Islet of Langerhans (tissue), 1 donor: ENCODE data around the gene SRC.

Experiments
- FAIRE-seq: peaks from one replicate; lab custom pipeline; 2011; peaks lifted over from hg19 to GRCh38; lab: Jason Lieb, UNC

The SRC gene

DNA sequence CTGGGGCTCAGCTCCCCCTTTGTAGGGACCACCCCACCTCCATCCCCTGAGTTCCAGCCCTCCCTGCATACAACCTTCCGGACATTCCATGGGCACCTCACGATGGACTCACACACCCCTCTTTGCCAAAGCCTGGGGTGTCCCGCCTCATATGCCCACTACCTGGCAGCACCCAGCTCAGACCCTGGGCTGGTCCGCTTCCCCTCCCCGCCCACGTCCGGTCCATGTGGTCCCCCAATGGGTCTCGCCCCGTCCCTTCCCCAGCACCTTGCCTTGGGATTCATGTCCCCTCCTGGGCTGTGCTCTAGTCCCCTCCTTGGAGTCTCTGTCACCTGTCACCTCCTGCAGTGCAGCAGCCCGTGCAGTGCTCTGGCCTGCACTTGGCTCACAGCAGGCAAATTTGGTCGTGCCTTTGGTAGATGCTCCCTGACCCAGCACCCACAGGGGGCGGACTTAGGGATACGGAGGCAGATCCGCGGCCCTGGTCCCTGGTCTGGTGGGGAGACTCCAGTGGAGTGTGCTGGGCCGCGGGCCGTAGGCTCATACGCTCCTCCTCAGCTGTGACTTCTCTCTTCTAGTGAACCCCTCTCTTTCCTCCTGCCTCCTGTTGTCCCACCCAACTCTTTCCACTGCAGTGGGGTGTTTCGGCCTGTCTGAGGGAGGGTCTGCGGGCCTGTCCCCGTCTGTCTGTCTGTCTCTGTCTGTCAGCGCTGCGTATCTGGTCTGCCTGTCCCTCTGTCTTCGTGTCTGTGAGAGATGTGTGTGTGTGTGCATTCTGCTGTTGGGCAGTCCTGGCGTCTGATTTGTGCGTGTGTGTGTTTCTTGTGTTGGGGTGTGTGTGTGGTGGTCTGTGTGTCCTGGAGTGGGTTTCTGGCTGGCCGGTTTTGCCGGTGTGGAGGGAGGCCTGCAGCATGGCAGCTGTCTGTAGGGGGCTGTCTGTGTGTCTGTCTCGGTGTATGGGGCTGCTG, 69.5 kb downstream of the SRC start:
- no peak for FAIRE-seq

DNA sequence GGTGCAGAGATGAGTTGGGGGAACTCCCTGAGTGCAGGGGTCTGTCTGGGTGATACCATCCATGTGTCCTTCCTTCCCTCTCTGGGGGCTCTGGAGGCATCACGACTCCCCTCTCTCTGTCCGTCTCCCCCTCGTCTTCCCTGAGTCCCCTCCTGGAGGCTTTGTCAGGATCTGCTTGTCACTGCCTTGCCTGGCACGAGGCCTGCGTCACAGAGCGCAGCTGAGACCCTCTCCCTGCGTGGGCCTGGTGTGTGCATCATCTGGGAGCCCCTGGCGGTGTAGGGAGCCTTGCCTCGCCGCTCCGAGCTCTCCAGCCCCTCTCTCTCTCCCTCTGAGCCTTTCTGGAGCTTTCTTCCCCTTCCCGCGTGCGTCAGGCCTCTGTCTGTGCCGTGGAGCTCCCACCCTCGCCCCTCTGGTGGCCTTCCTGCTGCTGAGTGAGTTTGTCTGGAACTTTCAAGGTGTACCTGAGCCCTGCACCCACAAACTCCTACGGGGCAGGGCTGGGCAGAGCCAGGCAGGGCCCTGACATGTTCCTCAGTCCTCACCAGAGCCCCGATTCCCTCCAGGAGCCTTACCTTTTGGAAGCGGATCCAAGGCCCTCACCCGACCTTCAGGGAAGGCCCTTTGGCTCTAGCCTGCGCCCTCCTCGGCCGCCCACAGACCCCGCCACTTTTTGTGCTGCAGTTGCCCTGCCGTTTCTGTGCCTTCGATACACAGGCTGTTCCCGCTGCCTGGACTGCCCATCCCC, 70.3 kb downstream of the SRC start:
- no peak for FAIRE-seq

DNA sequence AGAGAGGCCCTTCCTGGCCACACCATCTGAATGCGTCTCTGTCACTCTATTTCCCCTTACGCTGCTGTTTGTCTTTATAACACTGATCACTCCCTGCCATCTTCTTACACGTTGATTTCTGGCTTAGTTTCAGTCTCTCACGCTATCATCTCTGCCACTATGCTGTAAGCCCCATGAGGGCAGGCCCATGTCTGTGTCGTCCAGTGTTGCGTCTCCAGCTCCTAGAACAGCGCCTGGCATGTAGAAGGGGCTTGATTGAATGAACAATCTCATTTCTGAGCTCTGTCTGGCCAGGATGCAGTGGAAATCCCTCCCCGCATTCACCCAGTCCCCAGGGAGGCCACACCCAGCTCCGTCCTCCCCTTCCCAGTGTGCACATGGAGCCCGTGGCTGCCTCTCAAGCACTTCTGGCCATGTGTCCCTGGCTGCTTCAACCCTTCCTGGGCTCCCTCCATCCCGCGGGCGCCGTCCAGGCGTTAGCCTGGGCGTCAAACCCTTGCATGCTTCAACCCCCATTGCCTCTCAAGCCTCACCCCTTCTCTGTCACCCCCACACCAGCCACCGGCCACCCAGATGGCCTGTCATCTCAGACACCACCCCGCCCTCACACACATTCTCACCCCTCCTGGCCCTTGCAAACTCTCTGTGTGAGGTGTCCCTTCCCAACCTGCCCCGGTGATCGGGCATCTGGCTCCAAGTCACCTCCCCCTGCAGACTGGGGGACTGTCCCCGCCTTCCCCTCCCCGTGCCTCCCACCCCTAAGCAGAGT, 71.1 kb downstream of the SRC start:
- no peak for FAIRE-seq

DNA sequence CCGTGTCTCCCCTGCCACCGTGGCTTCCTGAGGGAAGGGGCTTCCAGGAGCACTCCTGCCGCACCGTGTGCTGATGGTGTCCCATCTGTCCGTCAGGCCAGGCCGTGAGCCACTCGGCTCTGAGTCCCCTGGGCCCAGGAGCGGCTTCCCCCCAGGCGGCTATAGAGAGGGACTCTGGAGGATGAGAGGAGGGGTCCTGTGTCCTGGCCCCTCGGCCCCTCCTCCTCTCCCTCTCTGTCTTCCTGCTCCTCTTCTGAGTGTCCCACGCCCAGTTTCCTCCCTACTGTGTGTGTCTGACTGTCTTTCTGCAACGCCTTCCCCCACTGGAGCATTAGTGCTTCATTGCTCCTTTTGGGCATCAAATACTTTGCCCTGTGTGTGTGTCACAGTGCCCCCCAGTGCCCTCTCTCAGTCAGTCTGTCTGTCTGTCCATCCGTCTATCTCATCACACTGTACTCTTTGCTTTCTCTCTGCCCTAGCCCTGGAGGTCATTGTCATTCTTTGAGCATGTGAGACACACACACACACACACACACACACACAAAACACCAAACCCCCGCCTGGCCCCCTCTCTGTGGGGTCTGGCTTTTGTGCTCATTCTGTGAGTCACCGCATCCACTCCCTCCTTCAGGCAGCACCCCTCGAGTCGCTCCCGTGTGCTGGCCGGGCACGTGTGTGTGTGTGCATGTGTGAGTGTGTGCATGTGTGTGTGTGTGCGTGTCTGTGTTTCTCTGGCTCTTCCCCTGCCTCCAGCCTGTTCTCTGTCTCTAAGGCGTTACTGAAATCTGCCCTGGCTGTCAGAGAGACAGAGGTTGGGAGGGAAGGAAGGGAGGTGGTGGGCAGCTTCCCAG, 71.9 kb downstream of the SRC start:
- no peak for FAIRE-seq

DNA sequence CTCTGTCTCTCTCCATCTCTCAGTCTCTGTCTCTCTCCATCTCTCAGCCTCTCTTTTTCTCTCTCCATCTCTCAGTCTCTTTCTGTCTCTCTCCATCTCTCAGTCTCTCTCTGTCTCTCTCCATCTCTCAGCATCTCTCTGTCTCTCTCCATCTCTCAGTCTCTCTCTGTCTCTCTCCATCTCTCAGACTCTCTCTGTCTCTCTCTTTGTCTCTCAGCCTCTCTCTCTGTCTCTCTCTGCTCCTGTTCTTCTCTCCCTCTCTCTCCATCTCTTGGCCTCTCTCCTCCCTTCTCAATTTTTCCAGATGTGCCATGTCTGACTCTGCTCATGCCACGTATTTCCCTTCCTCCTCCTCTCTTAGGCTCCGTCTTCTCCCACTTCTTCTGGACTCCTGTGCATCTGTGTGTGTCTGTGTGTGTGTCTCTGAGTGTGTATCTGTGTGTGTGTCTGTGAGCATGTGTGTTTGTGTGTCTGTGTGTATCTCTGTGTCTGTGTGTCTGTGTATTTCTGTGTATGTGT, 72.7 kb downstream of the SRC start:
- no peak for FAIRE-seq

DNA sequence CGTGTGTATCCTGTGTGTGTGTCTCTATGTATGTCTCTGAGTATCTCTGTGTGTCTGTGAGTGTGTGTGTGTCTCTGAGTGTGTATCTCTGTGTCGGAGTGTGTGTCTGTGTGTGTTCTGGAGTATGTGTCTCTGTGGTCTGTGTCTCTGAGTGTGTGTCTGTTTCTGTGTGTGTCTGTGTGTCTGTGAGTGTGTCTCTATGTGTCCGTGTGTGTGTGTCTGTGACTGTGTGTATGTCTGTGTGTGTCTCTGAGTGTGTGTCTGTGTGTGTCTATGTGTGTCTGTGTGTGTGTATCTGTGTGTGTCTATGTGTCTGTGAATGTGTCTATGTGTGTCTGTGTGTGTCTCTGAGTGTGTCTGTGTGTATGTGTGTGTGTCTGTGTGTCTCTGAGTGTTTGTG, 73.4 kb downstream of the SRC start:
- no peak for FAIRE-seq

DNA sequence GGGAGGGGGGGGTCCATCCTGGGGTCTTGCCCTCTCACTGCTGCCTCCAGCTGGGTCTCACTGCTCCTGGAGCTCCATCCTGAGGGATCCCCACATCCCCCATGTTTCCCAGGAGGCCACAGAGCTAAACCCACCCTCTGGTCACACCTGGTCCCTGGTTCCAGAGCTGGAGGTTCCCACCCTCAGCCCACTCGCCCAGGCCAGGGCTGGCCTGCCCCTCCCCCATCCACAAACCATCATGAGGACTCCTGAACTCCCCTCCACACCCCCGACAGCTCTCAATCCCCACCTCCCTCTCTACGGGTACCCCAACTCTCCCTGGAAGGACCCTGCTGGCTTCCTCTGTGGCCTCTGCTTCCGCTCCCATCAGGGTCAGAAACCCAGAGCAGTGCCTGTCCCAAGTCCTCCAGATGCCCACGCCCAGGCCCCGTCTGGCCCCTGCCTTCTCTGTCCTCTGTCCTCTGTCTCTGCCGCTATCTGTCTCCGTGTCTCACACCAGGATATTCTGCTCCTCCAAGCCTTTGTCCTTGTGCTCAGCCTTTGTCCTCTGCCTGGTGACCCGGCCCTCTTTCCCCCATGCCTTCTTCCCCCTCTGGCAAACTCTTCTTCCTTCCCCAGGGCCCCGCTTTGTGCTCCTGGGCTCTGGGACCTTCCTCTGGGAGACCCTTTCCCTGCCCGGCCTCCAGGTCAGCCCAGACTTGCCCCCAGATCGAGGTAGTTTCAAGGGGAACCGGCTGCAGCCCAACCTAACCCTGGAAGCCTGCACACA, 74.0 kb downstream of the SRC start:
- no peak for FAIRE-seq

DNA sequence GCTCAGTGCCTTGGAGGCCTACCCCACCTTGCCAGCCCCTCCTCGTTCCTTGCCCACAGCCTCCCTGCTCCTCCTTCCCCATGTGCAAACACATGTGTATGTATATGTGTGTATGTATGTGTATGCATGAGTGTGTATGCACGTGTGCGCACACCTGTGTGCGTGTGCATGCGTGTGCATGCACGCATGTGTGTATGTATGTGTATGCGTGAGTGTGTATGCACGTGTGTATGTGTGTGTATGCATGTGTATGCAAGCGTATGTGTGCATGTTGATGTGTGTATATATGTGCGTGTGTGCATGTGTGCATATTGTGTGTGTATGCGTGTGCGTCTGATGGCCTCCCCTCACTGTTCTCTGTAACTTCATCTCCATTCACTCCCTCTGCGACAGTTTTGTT, 74.7 kb downstream of the SRC start:
- FAIRE-seq = no peak

DNA sequence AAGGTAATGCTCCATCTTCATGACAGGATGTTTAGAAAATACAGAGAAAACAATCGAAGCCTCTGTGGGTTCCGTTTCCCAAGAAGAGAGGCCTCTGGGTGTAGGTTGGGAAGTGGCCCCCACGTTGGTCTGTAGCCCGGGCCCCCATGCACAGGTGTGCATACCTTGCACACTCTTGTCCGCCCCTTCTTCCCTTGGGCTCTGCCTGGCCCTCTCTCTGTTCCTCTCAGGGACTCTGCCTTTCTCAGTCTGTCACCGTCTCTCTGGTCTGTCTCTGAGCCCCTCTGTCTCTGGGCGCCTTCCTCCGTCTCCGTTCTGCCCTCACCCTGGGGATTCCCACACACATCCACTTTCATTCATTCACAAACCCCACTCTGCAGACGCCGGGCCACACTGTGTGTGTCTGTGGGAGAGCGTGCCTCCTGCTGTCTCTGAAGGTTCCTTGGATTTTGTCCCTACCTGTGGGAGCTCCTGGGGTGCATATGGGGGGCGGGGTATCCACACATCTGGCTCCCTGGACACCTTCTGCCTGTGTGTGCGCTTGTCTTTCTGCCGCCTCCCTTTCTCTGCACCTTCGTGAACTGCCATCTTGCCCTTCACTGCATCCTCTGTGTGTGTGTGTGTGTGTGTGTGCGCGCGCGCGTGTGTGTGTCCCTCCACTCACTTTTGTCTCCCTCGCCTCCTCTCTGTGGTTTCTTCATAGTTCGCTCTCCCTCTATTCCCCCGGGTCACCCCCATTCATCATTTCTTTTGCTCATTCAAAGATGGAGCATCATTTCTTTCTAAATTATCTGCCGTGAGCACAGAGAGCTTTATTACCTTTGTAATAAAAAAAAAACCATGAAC, 75.3 kb downstream of the SRC start:
- no peak for FAIRE-seq

DNA sequence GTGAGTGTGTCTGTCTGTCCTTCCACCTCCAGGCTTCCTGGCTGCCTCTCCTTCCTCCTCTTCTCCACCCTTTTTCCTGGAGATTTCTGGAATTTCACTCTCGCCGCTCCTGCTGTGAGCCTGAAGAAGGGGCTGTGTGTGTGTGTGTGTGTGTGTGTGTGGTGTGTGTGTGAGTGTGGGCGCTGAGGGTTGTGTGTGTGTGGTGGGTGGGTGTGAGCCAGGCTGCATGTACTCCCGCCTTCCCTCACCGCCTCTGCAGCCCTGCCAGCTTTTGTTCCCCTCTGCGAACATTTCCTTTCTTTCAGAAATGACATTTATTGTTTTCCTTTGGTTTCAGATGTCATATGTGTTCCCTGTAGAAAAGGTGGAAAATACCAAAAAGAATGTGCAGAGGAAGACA, 76.0 kb downstream of the SRC start:
- no peak for FAIRE-seq

DNA sequence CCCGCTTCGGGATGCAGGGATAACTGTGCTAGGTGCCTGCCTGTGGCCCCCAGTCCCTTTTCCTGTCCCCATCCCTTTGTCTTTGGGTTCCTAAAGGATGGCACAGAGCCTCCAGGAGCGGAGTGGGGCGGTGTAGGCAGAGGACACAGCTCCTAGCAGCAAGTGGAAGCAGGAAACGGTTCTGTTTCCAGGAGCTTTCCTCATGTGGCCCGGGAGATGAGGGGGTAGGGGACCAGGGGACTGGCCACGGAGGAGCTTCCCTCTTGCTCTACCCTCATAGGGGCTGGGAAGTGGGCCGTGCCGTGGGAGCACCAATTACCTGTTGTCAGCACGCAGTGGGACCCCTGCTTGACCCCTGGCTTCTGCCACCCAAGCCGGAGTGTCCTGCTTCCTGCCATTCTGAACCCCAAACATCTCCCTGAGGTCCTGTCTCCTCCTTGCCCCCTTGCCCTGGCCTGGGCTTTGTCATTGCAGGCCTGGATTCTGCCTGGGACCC, 76.9 kb downstream of the SRC start:
- FAIRE-seq = no peak

DNA sequence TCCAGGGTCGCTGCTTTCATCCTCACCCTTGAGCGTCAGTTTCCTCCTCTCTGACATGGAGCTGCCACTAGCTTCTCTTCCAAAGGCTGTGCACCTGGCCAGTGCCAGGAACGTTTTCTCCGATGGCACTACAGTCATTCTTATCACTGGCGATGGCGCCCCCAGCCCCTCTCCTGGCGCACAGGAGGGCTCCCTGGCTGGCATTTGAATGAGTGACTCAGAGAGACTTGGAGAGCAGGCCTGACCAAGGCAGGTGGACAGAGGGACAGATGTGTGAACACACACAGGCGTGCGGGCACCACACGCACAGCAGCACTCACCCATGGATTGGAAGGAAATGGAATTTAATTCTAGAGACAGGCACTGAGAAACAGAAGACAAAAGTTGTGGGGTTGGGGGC, 77.6 kb downstream of the SRC start:
- no peak for FAIRE-seq

DNA sequence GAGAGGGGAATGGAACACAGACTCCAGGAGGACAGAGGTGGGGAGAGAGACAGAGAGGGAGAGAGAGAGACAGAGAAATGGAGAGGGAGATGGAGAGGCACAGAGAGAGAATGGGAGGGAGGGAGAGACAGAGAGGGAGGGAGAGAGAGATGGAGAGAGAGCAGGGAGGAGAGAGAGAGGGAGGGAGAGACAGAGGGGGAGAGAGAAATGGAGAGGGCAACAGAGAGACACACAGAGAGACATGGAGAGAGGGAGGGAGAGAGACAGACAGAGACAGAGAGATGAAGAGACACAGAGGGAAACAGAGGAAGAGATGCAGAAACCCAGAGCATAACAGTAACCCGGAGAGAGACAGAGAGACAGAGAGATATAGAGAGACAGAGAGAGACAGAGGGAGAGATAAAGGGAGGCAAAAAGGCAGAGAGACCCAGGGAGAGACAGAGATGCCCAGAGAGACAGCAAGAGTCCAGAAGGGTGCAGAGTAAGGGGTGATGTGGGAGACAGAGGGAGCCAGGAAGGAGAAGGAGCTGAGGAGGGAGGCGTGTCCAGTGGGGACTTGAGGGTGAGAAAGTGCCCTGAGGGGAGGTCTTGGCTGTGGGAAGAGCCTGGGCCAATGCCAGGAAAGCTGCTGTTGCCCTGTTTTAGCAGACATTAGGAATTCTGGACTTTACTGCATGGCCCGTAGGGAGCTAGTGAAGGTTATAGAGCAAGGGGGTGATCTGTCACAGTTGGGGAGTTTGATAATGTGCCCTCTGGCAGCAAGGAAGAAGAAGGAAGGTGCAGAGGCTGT, 78.3 kb downstream of the SRC start:
- FAIRE-seq = no peak

DNA sequence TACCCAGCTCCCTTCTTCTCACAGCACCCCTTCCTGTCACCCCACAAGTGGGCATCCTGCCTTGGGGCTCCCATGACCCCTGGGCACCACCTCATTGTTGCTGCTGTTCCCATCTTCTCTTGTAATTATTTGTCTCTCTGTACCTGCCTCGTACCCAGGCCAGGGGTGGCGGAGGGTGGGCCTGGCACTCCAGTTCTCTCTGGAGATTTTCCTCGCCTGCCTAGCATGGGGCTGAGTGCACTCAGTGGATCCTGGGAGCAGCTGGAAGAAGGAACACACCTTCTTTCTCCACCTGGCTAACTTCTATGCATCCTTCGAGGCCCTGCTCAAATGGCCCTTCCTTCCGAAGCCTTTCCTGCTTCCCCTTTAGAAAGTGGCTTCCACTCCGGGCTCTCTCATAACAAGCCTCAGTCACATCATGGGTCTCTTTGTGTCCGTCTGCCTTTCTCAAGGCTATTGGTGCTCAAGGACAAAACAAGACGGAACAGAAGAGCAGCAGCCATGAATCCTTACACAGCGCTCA, 79.2 kb downstream of the SRC start:
- no peak for FAIRE-seq

DNA sequence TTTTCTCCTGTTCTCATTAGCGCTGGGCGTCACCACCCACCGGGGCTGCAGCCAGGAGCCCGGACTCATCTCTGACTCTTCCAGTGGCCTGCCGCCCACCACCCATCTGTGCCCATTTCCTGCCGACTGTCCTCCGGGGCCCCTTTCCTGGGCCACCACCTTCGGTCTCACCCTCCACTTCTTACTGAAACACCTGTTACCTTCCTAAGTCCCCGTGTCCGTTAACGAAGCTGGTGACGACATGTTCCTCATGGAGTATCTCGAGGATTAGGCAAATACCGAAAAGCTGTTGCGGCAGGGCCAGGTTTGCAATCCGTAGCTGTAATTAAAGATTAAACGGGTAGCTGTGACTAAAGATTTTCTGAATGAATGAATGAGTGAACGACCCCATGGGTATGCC, 80.2 kb downstream of the SRC start:
- no peak for FAIRE-seq

DNA sequence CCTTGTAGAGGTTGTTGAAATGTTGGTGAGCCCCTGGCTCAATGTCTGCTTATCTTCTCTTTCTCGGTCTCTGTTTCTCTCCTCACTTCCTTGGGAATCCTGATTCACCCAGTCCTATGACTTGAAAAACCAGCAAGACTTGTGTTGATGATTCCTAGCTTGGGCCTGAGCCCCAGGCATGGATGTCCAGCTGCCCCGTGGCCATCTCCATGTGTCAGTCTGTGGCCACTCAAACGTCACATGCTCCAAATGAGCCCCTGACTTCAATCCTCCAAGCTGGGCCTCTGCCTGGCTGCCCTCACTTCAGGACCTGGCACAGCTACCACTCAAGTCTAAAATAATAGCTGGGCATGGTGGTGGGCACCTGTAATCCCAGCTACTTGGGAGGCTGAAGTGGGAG, 81.0 kb downstream of the SRC start:
- FAIRE-seq = no peak

DNA sequence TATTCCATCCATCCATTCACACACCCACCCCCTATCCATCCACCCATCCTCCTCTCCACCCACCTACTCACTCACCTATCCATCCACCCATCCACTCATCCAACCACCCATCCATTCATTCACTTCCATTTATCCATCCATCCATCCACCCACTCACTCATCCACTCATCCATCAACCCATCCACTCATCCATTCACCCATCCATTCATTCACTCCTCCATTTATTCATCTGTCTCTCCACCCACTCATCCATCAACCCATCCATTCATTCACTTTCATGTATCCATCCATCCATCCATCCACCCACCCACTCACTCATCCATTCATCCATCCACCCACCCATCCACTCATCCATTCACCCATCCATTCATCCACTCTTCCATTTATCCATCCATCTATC, 84.1 kb downstream of the SRC start:
- FAIRE-seq = no peak

DNA sequence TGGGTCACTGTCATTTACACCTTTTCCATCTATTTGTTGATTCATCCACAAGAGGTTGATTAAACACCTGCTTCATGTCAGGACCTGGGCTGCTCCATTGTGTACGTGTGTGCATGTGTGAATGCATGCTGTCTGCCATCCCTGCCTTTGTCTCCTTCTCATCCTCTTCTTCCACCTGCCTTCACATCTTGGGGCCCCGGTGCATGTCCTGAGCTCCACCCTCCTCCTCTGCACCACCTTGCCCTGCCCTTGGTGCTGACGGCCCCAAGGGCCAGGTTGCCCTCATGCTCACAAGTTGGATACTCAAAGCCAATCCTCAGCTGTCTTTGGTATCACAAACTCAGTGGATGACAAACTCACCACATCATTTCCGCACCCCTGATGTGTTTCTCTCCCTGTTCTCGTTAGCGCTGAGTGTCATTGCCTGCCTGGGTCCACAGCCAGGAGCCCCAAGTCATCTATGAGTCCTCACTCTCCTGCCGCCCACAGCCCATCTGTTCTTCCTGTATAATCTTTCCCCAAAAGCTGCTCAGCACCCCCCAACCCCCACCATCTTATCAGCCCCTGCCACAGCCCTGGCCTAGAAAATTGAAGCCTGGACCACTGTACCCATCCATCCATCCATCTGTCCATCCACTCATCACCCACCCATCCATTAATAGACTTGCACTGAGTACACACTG, 85.0 kb downstream of the SRC start:
- no peak for FAIRE-seq
